Liver (tissue), 9 donors: Measurements from ENCODE around the gene MAX. TPM values are rescaled to one million over a fixed set of nuclear protein-coding genes. Genes with fewer than 3 reads are reported as not detected.

ENCODE experiments used
- DNase-seq: peaks from one replicate; pipeline ENCODE4 v3.0.0-alpha.2; 2017; ENCODE audit warnings: low spot score
- H3K27ac ChIP-seq, 2 donors: one replicate each; pipeline ENCODE4 v1.7.0; 2013; ENCODE audit warnings: inconsistent platforms in 2 of 2, low read length in 2 of 2, control low read depth in 1 of 2, low read depth in 1 of 2, mild to moderate bottlenecking in 1 of 2
- H3K27me3 ChIP-seq, 4 donors: one replicate each; pipeline versions ENCODE4 v1.6.1 to v1.7.0; 2013; ENCODE audit warnings: low read length in 3 of 4, inconsistent platforms in 1 of 4, mild to moderate bottlenecking in 1 of 4, moderate library complexity in 1 of 4; ENCODE audit not compliant: control insufficient read depth in 4 of 4, insufficient read depth in 4 of 4
- H3K36me3 ChIP-seq, 4 donors: one replicate each; pipeline versions ENCODE4 v1.6.1 to v1.7.0; 2013; ENCODE audit warnings: low read length in 3 of 4, mild to moderate bottlenecking in 3 of 4, low read depth in 1 of 4, moderate library complexity in 1 of 4; ENCODE audit not compliant: control insufficient read depth in 4 of 4, insufficient read depth in 3 of 4
- H3K4me1 ChIP-seq, 4 donors: one replicate each; pipeline versions ENCODE4 v1.6.1 to v1.7.0; 2013; ENCODE audit warnings: low read length in 3 of 4, mild to moderate bottlenecking in 3 of 4, moderate library complexity in 1 of 4; ENCODE audit not compliant: control insufficient read depth in 4 of 4, insufficient read depth in 4 of 4
- H3K4me3 ChIP-seq, 3 donors: one replicate each; pipeline versions ENCODE4 v1.6.1 to v1.7.0; 2013; ENCODE audit warnings: low read length in 3 of 3, control low read depth in 1 of 3, low read depth in 1 of 3, mild to moderate bottlenecking in 1 of 3
- H3K9ac ChIP-seq, 2 donors: one replicate each; pipeline ENCODE4 v1.7.0; 2013; ENCODE audit warnings: low read length in 2 of 2, mild to moderate bottlenecking in 2 of 2, moderate library complexity in 2 of 2, control low read depth in 1 of 2, low read depth in 1 of 2
- H3K9me3 ChIP-seq, 4 donors: one replicate each; pipeline versions ENCODE4 v1.6.1 to v1.7.0; 2013; ENCODE audit warnings: low read length in 3 of 4; ENCODE audit not compliant: control insufficient read depth in 4 of 4
- CTCF ChIP-seq: fragments of 150-350 bp; IDR thresholded peaks from 2 replicates; pipeline ENCODE4 v1.5.1; 2017; ENCODE audit warnings: improper control_type of control experiment, low read depth, low read length; ENCODE audit not compliant: missing input control
- EGR1 ChIP-seq, 2 donors: IDR thresholded peaks; 2 replicates each; pipeline ENCODE4 v1.6.1; 2016 to 2018; ENCODE audit warnings: antibody characterized with exemption in 2 of 2, low read depth in 2 of 2
- FOXA1 ChIP-seq: IDR thresholded peaks from 2 replicates; pipeline ENCODE4 v1.6.1; 2016; ENCODE audit warnings: antibody characterized with exemption
- FOXA2 ChIP-seq: IDR thresholded peaks from 2 replicates; pipeline ENCODE4 v1.6.1; 2016; ENCODE audit warnings: antibody characterized with exemption
- GABPA ChIP-seq, 2 donors: IDR thresholded peaks in 1 of 2; conservative IDR thresholded peaks in 1 of 2; 2 replicates each; pipeline ENCODE4 v1.6.1; 2016; ENCODE audit warnings: antibody characterized with exemption in 2 of 2, mild to moderate bottlenecking in 1 of 2, moderate library complexity in 1 of 2
- HNF4A ChIP-seq, 2 donors: conservative IDR thresholded peaks; 2 replicates each; pipeline ENCODE4 v1.6.1; 2016; ENCODE audit warnings: antibody characterized with exemption in 2 of 2, mild to moderate bottlenecking in 2 of 2
- HNF4G ChIP-seq: IDR thresholded peaks from 2 replicates; pipeline ENCODE4 v1.6.1; 2016; ENCODE audit warnings: antibody characterized with exemption
- JUND ChIP-seq, 2 donors: IDR thresholded peaks; 2 replicates each; pipeline ENCODE4 v1.6.1; 2016; ENCODE audit warnings: antibody characterized with exemption in 2 of 2
- MAX ChIP-seq: IDR thresholded peaks from 2 replicates; pipeline ENCODE4 v1.6.1; 2016; ENCODE audit warnings: antibody characterized with exemption
- NR2F2 ChIP-seq: IDR thresholded peaks from 2 replicates; pipeline ENCODE4 v1.6.1; 2016; ENCODE audit warnings: antibody characterized with exemption
- REST ChIP-seq: IDR thresholded peaks from 2 replicates; pipeline ENCODE4 v1.6.1; 2016; ENCODE audit warnings: antibody characterized with exemption, mild to moderate bottlenecking
- RXRA ChIP-seq, 2 donors: IDR thresholded peaks; 2 replicates each; pipeline ENCODE4 v1.6.1; 2017 to 2018; ENCODE audit warnings: antibody characterized with exemption in 2 of 2, mild to moderate bottlenecking in 1 of 2
- SP1 ChIP-seq: IDR thresholded peaks from 2 replicates; pipeline ENCODE4 v1.6.1; 2018; ENCODE audit warnings: antibody characterized with exemption, mild to moderate bottlenecking
- TAF1 ChIP-seq: conservative IDR thresholded peaks from 2 replicates; pipeline ENCODE4 v1.6.1; 2016; ENCODE audit warnings: antibody characterized with exemption, mild to moderate bottlenecking
- ZBTB33 ChIP-seq: IDR thresholded peaks from 2 replicates; pipeline ENCODE4 v1.6.1; 2016; ENCODE audit warnings: antibody characterized with exemption
- WGBS: extraction: QIAGEN DNeasy Blood & Tissue Kit; methylation state at CpG from one replicate; pipeline ENCODE4 v1.1.7; 2013; 5-methylcytosine and 5-hydroxymethylcytosine counted together
- polyA plus RNA-seq, 2 donors: library from polyadenylated mRNA; stranded (reverse) in 1 of 2; unstranded in 1 of 2; fragments of 200-250 nt in 1 of 2; fragments of >200 nt in 1 of 2; fragmentation: Nextera tagmentation in 1 of 2; extraction: Ambion mirVana in 1 of 2; gene quantifications; one replicate each; pipeline versions ENCODE4 v1.2.1 to v1.2.3, GENCODE V29; 2013 to 2015
- total RNA-seq, 2 donors: library from RNA; depleted of rRNA; stranded (reverse); fragments of >200 nt; gene quantifications; one replicate each; pipeline ENCODE4 v1.2.3, GENCODE V29; 2014
- donor health status: healthy.
- donor health status: healthy.
- donor health status: healthy.
- donor health status: healthy.
- donor health status: healthy.

Gene MAX
- total and polyA plus RNA-seq, 4 donors, result 14.8 to 27.0 (median 16.9) TPM

GRCh38 chr14:65084554-65085505 lies 17.5 kb downstream of the MAX start:
- Histone ChIP-seq H3K27me3 (no peaks in the 10 kb centered on the region), H3K9ac (no peak overlapping the region), H3K36me3 (peaks cover 6 to 45% (median 39%) of the 10 kb centered on the region in 4 donors), H3K27ac (no peak overlapping the region), H3K4me3 (no peak overlapping the region), H3K9me3 (no peaks in the 10 kb centered on the region), H3K4me1 (peaks cover 2 to 8% (median 5%) of the 10 kb centered on the region in 4 donors)
- no peak for DNase-seq
- no peak for TF ChIP-seq GABPA (IDR thresholded peaks at IDR 0.05 in 1 of 2, conservative IDR thresholded peaks at IDR 0.05 in 1 of 2)
- TF ChIP-seq CTCF, result no peak
- TF ChIP-seq ZBTB33, result no peak
- no peak for TF ChIP-seq SP1
- no peak for TF ChIP-seq REST
- TF ChIP-seq RXRA (IDR thresholded peaks at IDR 0.05), result no peak
- TF ChIP-seq MAX, result no peak
- no peak for TF ChIP-seq FOXA1
- no peak for TF ChIP-seq NR2F2
- TF ChIP-seq EGR1 (IDR thresholded peaks at IDR 0.05; ENCODE audit: low read depth in 2 of 2), result no peak
- no peak for TF ChIP-seq TAF1
- TF ChIP-seq FOXA2, result no peak
- no peak for TF ChIP-seq JUND (IDR thresholded peaks at IDR 0.05)
- no peak for TF ChIP-seq HNF4G
- no peak for TF ChIP-seq HNF4A (conservative IDR thresholded peaks at IDR 0.05)
- 82% methylated on average over 6 of the region's 6 CpGs for WGBS
